ENCODE results near the gene KCNJ11.
"Not testable (repeated sequence)": the region's sequence is repeated elsewhere in the genome, so short reads cannot be mapped to it uniquely, and the experiment has no call there.

Gene KCNJ11

GRCh38 chr11:17388609-17389210 lies at the start of gene KCNJ11:
Gene KCNJ11, minus strand, starts transcription at chr11:17388659. Its CDS starts 568 bp downstream, at chr11:17388091.
- peak; percentile 31 for DNase-seq (ENCODE audit: low spot score)

GRCh38 chr11:17437366-17437765 lies 48.9 kb upstream of the KCNJ11 start:
- no peak for DNase-seq (ENCODE audit: low spot score)

- DNase-seq (ENCODE audit: low spot score), result no peak
These were observed 45.6 kb upstream of the KCNJ11 start for GRCh38 chr11:17434108-17434507.

GRCh38 chr11:17432002-17432401 lies 43.5 kb upstream of the KCNJ11 start:
- DNase-seq (ENCODE audit: low spot score), result no peak

GRCh38 chr11:17431139-17431538 lies 42.7 kb upstream of the KCNJ11 start:
- DNase-seq (ENCODE audit: low spot score), result no peak

GRCh38 chr11:17430616-17431015 lies 42.2 kb upstream of the KCNJ11 start:
- DNase-seq (ENCODE audit: low spot score), result no peak

GRCh38 chr11:17428925-17429324 lies 40.5 kb upstream of the KCNJ11 start:
- no peak for DNase-seq (ENCODE audit: low spot score)

GRCh38 chr11:17428261-17428660 lies 39.8 kb upstream of the KCNJ11 start:
- DNase-seq (ENCODE audit: low spot score), result no peak

- DNase-seq (ENCODE audit: low spot score), result not testable (repeated sequence)
These were observed 37.8 kb upstream of the KCNJ11 start for GRCh38 chr11:17426233-17426632.

- DNase-seq (ENCODE audit: low spot score), result peak; percentile 49
These were observed 35.3 kb upstream of the KCNJ11 start for GRCh38 chr11:17423533-17424310.

GRCh38 chr11:17421781-17422180 lies 33.3 kb upstream of the KCNJ11 start:
- DNase-seq (ENCODE audit: low spot score), result no peak

GRCh38 chr11:17418444-17419081 lies 30.1 kb upstream of the KCNJ11 start:
- DNase-seq (ENCODE audit: low spot score), result no peak

- no peak for DNase-seq (ENCODE audit: low spot score)
These were observed 28.0 kb upstream of the KCNJ11 start for GRCh38 chr11:17416492-17416891.

GRCh38 chr11:17415523-17416104 lies 27.2 kb upstream of the KCNJ11 start:
- no peak for DNase-seq (ENCODE audit: low spot score)

- DNase-seq (ENCODE audit: low spot score), result no peak
These were observed 26.5 kb upstream of the KCNJ11 start for GRCh38 chr11:17414992-17415391.

- DNase-seq (ENCODE audit: low spot score), result no peak
These were observed 25.9 kb upstream of the KCNJ11 start for GRCh38 chr11:17414317-17414737.

GRCh38 chr11:17413414-17414316 lies 25.2 kb upstream of the KCNJ11 start:
- DNase-seq (ENCODE audit: low spot score), result no peak

- no peak for DNase-seq (ENCODE audit: low spot score)
These were observed 24.2 kb upstream of the KCNJ11 start for GRCh38 chr11:17412488-17413180.

GRCh38 chr11:17411418-17411817 lies 23.0 kb upstream of the KCNJ11 start:
- DNase-seq (ENCODE audit: low spot score), result no peak

- no peak for DNase-seq (ENCODE audit: low spot score)
These were observed 22.3 kb upstream of the KCNJ11 start for GRCh38 chr11:17410606-17411379.
